ENCODE results near the gene SMARCAL1.
"Not testable (repeated sequence)": the region's sequence is repeated elsewhere in the genome, so short reads cannot be mapped to it uniquely, and the experiment has no call there.

SMARCAL1 gene

GRCh38 chr2:216502381-216503158 is 90.3 kb downstream of the SMARCAL1 start:
- no peak for DNase-seq (ENCODE audit: low spot score)

GRCh38 chr2:216503159-216503629 is 90.9 kb downstream of the SMARCAL1 start:
- no peak for DNase-seq (ENCODE audit: low spot score)

GRCh38 chr2:216503697-216504375 is 91.6 kb downstream of the SMARCAL1 start:
- DNase-seq (ENCODE audit: low spot score), result no peak

- no peak for DNase-seq (ENCODE audit: low spot score)
These were observed 92.1 kb downstream of the SMARCAL1 start for GRCh38 chr2:216504376-216504762.

GRCh38 chr2:216505133-216506106 is 93.1 kb downstream of the SMARCAL1 start:
- no peak for DNase-seq (ENCODE audit: low spot score)

- DNase-seq (ENCODE audit: low spot score), result no peak
These were observed 95.2 kb downstream of the SMARCAL1 start for GRCh38 chr2:216507220-216508160.

- no peak for DNase-seq (ENCODE audit: low spot score)
These were observed 95.9 kb downstream of the SMARCAL1 start for GRCh38 chr2:216508229-216508628.

GRCh38 chr2:216516730-216517350 is 104.6 kb downstream of the SMARCAL1 start:
- DNase-seq (ENCODE audit: low spot score), result peak; percentile 67

- no peak for DNase-seq (ENCODE audit: low spot score)
These were observed 105.4 kb downstream of the SMARCAL1 start for GRCh38 chr2:216517447-216518225.

GRCh38 chr2:216518566-216519119 is 106.4 kb downstream of the SMARCAL1 start:
- DNase-seq (ENCODE audit: low spot score), result not testable (repeated sequence)

GRCh38 chr2:216519154-216519762 is 107.0 kb downstream of the SMARCAL1 start:
- DNase-seq (ENCODE audit: low spot score), result peak; percentile 76

- DNase-seq (ENCODE audit: low spot score), result no peak
These were observed 107.8 kb downstream of the SMARCAL1 start for GRCh38 chr2:216520112-216520511.

- DNase-seq (ENCODE audit: low spot score), result no peak
These were observed 110.7 kb downstream of the SMARCAL1 start for GRCh38 chr2:216522892-216523502.

GRCh38 chr2:216525972-216526371 is 113.7 kb downstream of the SMARCAL1 start:
- no peak for DNase-seq (ENCODE audit: low spot score)

- DNase-seq (ENCODE audit: low spot score), result no peak
These were observed 114.7 kb downstream of the SMARCAL1 start for GRCh38 chr2:216526939-216527338.

GRCh38 chr2:216527600-216527999 is 115.3 kb downstream of the SMARCAL1 start:
- no peak for DNase-seq (ENCODE audit: low spot score)

- DNase-seq (ENCODE audit: low spot score), result no peak
These were observed 120.3 kb downstream of the SMARCAL1 start for GRCh38 chr2:216532562-216532961.

Measured in GM03348 (cell line).